HG03025 (cell line): ENCODE results near the gene GPR78.

Source experiments
- ATAC-seq: cut with Tn5 transposase; IDR thresholded peaks from one replicate; pipeline ENCODE4 v1.9.1; 2021; ENCODE audit warnings: mild to moderate bottlenecking, moderate library complexity; ENCODE audit not compliant: unreplicated experiment, low FRiP score

Gene GPR78

GRCh38 chr4:8585721-8586212 is 5.6 kb downstream of the GPR78 start:
- no peak for ATAC-seq

DNA sequence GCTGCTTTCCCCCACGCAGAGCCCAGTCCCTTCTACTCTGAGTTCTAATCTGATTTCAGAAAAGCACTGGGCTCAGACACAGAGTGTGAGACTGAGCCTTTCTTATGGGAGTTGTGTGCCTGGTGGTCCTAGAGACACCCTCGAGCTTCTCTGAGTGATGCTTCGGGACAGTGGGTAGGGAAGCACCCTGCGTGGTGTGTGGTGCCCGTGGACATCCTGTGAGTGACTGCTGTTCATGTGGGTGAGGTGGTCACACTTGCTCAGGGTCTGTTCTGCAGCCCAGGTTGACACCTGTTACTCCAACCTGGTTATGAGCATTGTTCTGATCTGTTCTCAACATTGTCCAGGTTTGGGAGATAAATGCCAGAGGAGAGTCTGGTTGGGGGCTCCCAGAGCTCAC is 6.1 kb downstream of the GPR78 start:
- no peak for ATAC-seq

DNA sequence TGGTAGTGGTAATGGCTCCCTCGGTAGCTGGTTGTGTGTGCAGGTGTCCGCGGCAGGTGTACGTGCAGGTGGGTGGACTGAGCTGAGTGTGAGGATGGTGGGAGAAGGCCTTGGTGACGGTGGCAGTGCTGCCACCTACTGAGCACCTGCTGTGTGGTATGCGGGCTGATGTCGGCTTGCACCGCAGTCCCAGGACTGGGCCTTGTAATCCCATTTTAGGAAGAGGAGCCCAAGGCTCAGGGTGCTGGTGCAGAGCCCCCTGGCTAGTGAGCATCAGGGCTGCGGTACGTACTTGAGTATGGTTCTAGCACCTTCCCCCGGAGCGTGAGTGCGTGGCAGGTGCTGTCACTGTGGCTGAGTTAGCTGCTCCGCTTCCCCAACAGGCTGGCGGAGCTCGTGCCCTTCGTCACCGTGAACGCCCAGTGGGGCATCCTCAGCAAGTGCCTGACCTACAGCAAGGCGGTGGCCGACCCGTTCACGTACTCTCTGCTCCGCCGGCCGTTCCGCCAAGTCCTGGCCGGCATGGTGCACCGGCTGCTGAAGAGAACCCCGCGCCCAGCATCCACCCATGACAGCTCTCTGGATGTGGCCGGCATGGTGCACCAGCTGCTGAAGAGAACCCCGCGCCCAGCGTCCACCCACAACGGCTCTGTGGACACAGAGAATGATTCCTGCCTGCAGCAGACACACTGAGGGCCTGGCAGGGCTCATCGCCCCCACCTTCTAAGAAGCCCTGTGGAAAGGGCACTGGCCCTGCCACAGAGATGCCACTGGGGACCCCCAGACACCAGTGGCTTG is 6.7 kb downstream of the GPR78 start:
- no peak for ATAC-seq

DNA sequence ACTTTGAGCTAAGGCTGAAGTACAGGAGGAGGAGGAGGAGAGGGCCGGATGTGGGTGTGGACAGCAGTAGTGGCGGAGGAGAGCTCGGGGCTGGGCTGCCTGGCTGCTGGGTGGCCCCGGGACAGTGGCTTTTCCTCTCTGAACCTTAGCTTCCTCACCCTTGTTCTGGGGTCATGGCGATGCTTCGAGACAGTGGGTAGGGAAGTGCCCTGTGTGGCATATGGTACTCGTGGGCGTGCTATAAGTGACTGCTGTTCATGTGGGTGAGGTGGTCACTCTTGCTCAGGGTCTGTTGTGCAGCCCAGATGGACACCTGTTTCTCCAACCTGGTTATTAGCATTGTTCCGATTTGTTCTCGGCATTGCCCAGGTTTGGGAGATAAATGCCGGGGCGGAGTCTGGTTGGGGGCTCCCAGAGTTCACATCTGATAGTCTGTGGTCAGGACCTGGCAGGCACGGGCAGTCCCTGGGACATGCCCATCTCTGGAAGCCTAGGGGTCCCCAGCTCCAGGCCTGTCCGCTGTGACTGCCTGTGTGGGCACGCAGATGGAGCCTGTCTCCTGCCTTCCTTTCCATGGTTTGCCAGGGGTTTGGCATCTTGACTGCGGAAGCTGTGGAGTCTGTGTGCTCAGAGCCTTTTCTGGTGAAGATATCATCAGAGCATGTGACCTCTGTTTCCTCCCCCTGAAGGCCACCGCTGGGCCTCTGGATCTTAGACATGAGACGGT is 7.4 kb downstream of the GPR78 start:
- no peak for ATAC-seq

DNA sequence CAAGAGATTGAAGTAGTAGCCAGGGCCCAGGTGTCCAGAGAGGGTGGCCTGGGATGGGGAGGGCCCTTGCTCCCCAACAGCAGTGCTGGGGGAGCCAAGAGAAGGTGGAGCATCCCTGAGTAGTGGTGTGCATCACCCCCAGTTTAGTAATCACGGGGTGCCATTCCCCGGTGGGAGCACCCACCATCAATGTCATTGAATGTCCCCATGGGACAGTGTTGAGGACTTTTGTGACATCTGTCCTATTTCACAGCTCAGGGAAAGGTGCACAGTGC is 7.9 kb downstream of the GPR78 start:
- no peak for ATAC-seq

DNA sequence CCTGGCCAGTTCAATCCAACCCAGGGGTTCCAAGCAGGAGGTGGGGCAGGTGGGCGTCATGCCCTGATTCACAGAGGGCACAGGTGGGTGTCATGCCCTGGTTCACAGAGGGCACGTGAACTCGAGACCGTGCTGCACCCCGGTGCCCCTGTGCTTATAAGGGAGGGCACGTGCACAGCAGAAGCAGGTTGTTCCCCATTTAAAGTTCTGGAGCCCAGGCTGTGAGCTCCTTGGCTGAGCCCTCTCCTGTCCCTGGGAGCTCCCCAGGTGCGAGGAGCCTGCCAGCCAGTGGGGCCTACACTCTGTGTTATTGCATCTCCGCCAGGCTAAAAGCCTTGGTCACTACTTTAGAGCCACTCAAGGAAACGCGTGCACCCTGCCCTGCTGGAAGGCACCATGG is 9.1 kb downstream of the GPR78 start:
- ATAC-seq, result no peak

- ATAC-seq, result no peak
Measured at GRCh38 chr4:8589823-8590545, 9.8 kb downstream of the GPR78 start.

- ATAC-seq, result no peak
Measured at GRCh38 chr4:8590546-8590880, 10.3 kb downstream of the GPR78 start.

DNA sequence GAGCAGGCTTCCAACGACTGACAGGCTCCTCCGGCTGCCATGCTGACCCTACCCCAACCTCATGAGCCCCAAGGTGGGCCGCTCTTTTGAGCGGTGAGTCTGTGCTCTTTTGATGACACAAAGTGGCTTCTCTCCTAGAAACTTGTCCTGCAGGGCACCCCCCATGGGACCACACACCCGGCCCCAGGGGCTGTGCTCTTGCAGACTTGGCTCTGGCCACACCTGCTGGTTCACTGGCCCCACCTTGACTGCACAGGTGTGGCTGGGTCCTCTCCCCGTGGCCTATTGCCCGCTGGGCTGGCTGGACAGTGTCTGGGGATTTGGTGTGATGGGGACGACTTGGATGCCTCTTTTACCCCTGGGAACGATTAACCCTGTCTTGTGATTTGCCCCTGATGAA is 10.9 kb downstream of the GPR78 start:
- ATAC-seq, result no peak

DNA sequence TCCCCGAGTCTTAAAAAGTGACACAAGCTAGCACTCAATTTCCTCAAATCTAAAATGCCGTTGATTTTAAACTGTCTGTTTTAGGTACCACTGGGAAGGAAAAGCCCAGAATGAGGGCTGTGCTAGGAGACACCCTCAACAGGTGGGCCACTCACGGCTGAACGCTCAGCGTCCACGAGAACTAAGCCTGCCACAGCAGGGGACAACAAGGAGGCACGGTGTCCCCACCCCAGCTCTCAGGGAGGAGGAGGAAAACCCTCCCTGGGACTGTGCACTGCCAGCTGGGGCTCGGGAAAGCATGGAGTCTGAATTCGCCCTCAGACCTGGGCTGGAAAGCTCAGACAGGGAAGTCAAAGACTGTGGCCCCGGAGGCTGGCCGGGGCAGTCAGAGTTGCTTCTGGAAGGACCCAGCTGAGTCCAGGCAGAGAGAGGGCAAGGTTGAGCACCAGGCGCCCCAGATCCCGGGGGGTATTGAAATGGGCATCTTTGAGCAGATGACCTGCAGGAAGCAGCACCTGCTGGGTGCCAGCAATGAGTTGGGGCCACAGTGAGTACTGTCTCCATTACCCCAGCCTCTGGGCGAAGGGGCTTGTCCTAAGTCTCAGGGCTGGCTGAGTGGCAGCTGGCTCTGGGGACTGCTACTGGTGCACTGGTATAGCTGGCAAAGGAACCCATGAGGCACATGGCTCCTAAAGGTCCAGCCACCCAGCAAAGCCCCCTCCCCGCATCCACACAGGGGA is 11.6 kb downstream of the GPR78 start:
- ATAC-seq, result no peak

GRCh38 chr4:8592366-8593263 is 12.4 kb downstream of the GPR78 start, which contains the start of gene CPZ:
TSS of gene CPZ (plus strand) at chr4:8592765. CDS start at chr4:8592834, 69 bp downstream.
- ATAC-seq, result no peak

DNA sequence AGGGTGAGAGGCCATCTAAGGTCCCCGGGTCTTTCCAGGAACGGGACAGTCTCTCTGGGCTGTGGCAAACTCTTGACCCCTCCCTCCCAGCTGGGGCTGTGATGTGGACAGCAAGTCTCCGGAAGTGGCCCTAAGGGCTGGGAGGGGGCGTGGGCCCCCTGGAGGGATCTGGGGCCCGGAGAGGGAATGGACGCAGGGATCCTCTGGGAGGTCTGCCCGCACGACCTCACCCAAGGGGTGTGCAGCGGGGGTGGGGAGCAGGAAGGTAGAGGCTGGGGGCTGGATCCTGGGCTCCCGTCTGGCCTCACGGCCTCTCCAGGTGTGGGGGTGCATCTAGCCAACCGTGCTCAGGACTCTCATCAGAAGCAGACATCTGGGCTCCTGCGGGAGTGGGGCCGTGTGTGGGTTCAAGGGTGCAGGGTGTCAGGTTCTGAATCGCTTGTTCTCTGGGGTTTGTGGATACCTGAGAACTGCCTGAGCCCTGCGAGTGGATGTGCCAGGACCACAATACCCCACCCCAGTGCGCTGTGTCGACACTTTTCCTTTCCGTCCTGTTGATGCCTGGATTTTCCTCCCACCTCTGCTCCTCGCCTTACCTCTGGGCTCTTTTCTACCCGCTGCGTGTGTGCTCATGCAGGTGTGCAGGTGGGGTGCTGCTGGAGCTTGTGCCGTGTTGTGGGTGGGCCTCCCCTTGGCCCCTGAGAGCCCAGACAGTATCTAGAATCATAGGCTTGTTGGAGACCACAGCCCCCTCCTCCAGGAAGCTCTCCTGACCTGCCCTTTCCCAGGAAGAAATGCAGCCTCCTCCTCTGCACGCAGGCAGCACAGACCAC is 13.3 kb downstream of the GPR78 start:
- no peak for ATAC-seq

DNA sequence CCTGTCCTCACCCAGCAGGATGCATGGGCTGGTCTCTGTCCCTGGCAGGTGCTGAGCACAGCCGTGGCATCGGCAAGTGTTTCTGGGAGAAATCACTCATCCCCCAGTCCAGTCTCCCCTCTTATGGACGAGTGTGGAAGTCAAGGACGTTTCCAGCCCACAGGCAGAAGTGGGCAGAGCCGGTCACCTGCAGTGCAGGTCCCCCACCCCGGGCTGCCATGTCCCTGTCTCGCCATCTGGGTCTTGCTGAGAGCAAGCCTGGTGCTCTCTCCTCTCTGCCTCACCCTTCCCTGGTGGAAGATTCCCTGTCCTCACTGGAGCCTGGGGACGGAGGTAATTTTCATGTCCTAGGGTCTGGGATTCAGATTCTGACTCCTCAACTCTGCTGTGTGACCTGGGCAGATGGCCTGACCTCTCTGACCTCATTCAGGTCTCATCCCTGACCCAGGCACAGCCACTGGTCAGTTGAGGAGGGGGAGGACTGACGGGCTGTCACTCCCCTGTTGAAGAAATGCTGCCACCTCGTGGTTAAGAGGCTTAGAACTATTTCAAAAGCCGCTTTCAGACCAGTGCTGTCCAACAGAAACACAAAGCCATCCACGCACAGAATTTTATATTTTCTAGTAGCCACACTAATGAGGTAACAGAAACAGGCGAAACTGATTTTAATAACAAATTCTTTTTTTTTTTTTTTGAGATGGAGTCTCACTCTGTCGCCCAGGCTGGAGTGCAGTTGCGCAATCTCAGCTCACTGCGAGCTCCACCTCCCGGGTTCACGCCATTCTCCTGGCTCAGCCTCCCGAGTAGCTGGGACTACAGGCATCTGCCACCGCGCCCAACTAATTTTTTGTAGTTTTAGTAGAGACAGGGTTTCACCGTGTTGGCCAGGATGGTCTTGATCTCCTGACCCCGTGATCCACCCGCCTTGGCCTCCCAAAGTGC is 14.2 kb downstream of the GPR78 start:
- ATAC-seq, result no peak

GRCh38 chr4:8595237-8596087 is 15.3 kb downstream of the GPR78 start:
- no peak for ATAC-seq

- no peak for ATAC-seq
Measured at GRCh38 chr4:8596891-8597290, 16.7 kb downstream of the GPR78 start.

DNA sequence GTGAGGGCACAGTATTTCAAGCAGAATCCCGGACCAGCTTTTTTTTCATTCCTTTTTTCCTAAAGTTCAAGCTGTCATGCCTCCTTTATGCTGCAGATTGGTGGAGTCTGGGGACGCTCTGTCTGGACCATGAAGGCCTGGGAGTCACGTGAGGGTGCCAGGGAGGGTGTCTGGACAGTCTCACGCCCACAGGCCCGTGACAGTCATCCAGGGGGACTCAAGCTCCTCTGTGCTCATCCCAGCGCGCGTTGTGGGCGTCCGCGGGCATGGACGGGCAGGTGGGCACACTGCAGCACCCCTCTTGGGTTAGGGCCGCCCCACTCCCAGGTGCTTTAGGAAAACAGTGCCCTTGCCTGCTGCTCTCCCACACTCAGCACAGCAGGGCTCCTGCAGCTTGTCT is 17.1 kb downstream of the GPR78 start:
- ATAC-seq, result no peak

DNA sequence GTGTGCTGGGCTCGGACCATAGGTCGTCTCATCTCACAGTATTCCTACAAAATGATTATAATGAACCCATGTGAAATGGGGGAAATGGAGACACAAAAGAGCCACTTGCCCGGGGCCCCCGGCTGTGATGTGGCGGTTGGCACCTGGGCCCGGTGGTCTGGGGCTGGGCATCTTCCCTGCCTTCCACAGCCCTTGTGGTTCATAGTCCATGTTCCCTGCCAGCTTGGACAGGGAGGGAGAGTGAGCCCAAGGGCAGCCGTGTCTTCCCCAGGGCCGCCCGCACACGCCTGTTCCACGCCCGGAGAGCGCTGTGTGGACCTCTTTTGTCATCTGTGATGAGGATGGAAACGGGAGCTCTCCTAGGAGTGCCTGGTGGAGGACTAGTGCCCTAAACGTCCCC is 17.6 kb downstream of the GPR78 start:
- no peak for ATAC-seq
